Endothelial cell (in vitro differentiated cells): ENCODE results near the gene CTNNA3. TPM values are rescaled to one million over a fixed set of nuclear protein-coding genes. Genes with fewer than 3 reads are reported as not detected.

Source experiments
- DNase-seq: peaks from one replicate; pipeline ENCODE4 v3.0.0; 2021; ENCODE audit warnings: low spot score
- H3K27ac Mint-ChIP-seq: one replicate; pipeline ENCODE4 v1.8.0; 2021; ENCODE audit warnings: mixed read lengths, inconsistent platforms; ENCODE audit not compliant: unreplicated experiment
- H3K27me3 Mint-ChIP-seq: one replicate; pipeline ENCODE4 v1.8.0; 2021; ENCODE audit warnings: mild to moderate bottlenecking, moderate library complexity, mixed read lengths, inconsistent platforms; ENCODE audit not compliant: unreplicated experiment
- H3K36me3 Mint-ChIP-seq: one replicate; pipeline ENCODE4 v1.8.0; 2021; ENCODE audit warnings: mild to moderate bottlenecking, low read depth, mixed read lengths, inconsistent platforms; ENCODE audit not compliant: unreplicated experiment
- H3K4me1 Mint-ChIP-seq: one replicate; pipeline ENCODE4 v1.8.0; 2021; ENCODE audit warnings: mild to moderate bottlenecking, mixed read lengths, inconsistent platforms; ENCODE audit not compliant: unreplicated experiment
- H3K4me3 Mint-ChIP-seq: one replicate; pipeline ENCODE4 v1.8.0; 2021; ENCODE audit warnings: mild to moderate bottlenecking, mixed read lengths, inconsistent platforms; ENCODE audit not compliant: unreplicated experiment
- H3K9me3 Mint-ChIP-seq: one replicate; pipeline ENCODE4 v1.8.0; 2021; ENCODE audit warnings: mixed read lengths, inconsistent platforms; ENCODE audit not compliant: unreplicated experiment
- CTCF ChIP-seq: fragments of 200-600 bp; sonication (generic); IDR thresholded peaks from one replicate; pipeline ENCODE4 v1.5.0; 2021; ENCODE audit warnings: antibody characterized with exemption; ENCODE audit not compliant: unreplicated experiment
- total RNA-seq: library from RNA; stranded (reverse); fragmentation: NEBNext Ultra II Directional; extraction: Animal tissue kit (Norgen Biotek cat#: 25700); gene quantifications from one replicate; pipeline ENCODE4 v1.2.1, GENCODE V29; 2021; ENCODE audit not compliant: unreplicated experiment

CTNNA3 gene
- total RNA-seq, 1 donor from 2014 or later: 2.3 TPM

- Mint-ChIP-seq H3K36me3 (no peaks in the 10 kb centered on the region), H3K27ac (no peak overlapping the region), H3K27me3 (peaks cover 1% of the 10 kb centered on the region), H3K4me1 (no peaks in the 10 kb centered on the region), H3K9me3 (no peaks in the 10 kb centered on the region), H3K4me3 (no peak overlapping the region)
- no peak for TF ChIP-seq CTCF
- no peak for DNase-seq
Observed at GRCh38 chr10:67602268-67602950, 93.6 kb downstream of the CTNNA3 start.

GRCh38 chr10:67599597-67599996 is 96.4 kb downstream of the CTNNA3 start:
- Mint-ChIP-seq H3K27ac (no peak overlapping the region), H3K4me1 (no peaks in the 10 kb centered on the region)

GRCh38 chr10:67596641-67597040 is 99.4 kb downstream of the CTNNA3 start:
- DNase-seq: no peak
- H3K4me1 Mint-ChIP-seq: no peaks in the 10 kb centered on the region
- no peak for TF ChIP-seq CTCF
- no peak overlapping the region for H3K4me3 Mint-ChIP-seq
- H3K9me3 Mint-ChIP-seq: no peaks in the 10 kb centered on the region
- no peak overlapping the region for H3K27ac Mint-ChIP-seq
- peaks cover 1% of the 10 kb centered on the region for H3K27me3 Mint-ChIP-seq
- no peaks in the 10 kb centered on the region for H3K36me3 Mint-ChIP-seq

More at GRCh38 chr10:67599597-67599996, 96.4 kb downstream of the CTNNA3 start:
- Mint-ChIP-seq H3K9me3 (no peaks in the 10 kb centered on the region), H3K36me3 (no peaks in the 10 kb centered on the region), H3K4me3 (no peak overlapping the region), H3K27me3 (peaks cover 1% of the 10 kb centered on the region)
- DNase-seq: no peak
- no peak for TF ChIP-seq CTCF

- Mint-ChIP-seq H3K36me3 (peaks cover 7% of the 10 kb centered on the region), H3K4me1 (no peaks in the 10 kb centered on the region), H3K4me3 (no peak overlapping the region), H3K9me3 (peaks cover 7% of the 10 kb centered on the region), H3K27ac (no peak overlapping the region), H3K27me3 (no peaks in the 10 kb centered on the region)
- no peak for DNase-seq
- TF ChIP-seq CTCF: no peak
Observed at GRCh38 chr10:67587771-67588170, 108.2 kb downstream of the CTNNA3 start.

GRCh38 chr10:67575532-67575931 is 120.5 kb downstream of the CTNNA3 start:
- no peak for DNase-seq
- Mint-ChIP-seq H3K27ac (no peak overlapping the region), H3K9me3 (no peaks in the 10 kb centered on the region), H3K36me3 (no peaks in the 10 kb centered on the region), H3K4me3 (no peak overlapping the region), H3K27me3 (no peaks in the 10 kb centered on the region), H3K4me1 (no peaks in the 10 kb centered on the region)
- TF ChIP-seq CTCF: no peak
